Loucy (cell line): Measurements from ENCODE around the gene FLT4.

Experiments used
- H2AFZ ChIP-seq: fragments of 200-600 bp; sonication (generic); 2 replicates; pipeline ENCODE4 v1.6.0; 2016; ENCODE audit warnings: antibody characterized with exemption, mild to moderate bottlenecking, low read length, moderate library complexity
- H3F3A ChIP-seq: fragments of 200-600 bp; 2 replicates; pipeline ENCODE4 v1.6.0; 2016; ENCODE audit warnings: antibody characterized with exemption, low read depth, mild to moderate bottlenecking
- H3K27me3 ChIP-seq: fragments of 200-600 bp; sonication (generic); 2 replicates; pipeline ENCODE4 v1.6.1; 2014; ENCODE audit warnings: low read length, mild to moderate bottlenecking; ENCODE audit not compliant: insufficient read depth, poor library complexity, severe bottlenecking
- H3K36me3 ChIP-seq: fragments of 200-600 bp; sonication (generic); 2 replicates; pipeline ENCODE4 v1.6.1; 2016; ENCODE audit warnings: low read length; ENCODE audit not compliant: insufficient read depth
- H3K4me1 ChIP-seq: fragments of 200-600 bp; sonication (generic); 2 replicates; pipeline ENCODE4 v1.5.1; 2014; ENCODE audit warnings: low read length, mild to moderate bottlenecking; ENCODE audit not compliant: insufficient read depth, poor library complexity, severe bottlenecking
- H3K4me2 ChIP-seq: fragments of 200-600 bp; sonication (generic); 2 replicates; pipeline ENCODE4 v1.6.0; 2014; ENCODE audit warnings: antibody characterized with exemption, low read length, low read depth, mild to moderate bottlenecking; ENCODE audit not compliant: poor library complexity, severe bottlenecking
- H3K4me3 ChIP-seq: fragments of 200-600 bp; sonication (generic); 2 replicates; pipeline ENCODE4 v1.5.1; 2014; ENCODE audit warnings: low read length, mild to moderate bottlenecking, mixed read lengths; ENCODE audit not compliant: poor library complexity, severe bottlenecking
- H3K79me2 ChIP-seq: fragments of 200-600 bp; sonication (generic); 2 replicates; pipeline ENCODE4 v1.6.1; 2014; ENCODE audit warnings: low read length; ENCODE audit not compliant: insufficient read depth
- H3K9ac ChIP-seq: fragments of 200-600 bp; sonication (generic); 2 replicates; pipeline ENCODE4 v1.6.0; 2014; ENCODE audit warnings: mild to moderate bottlenecking, low read depth, low read length, moderate library complexity; ENCODE audit not compliant: poor library complexity, severe bottlenecking
- H3K9me2 ChIP-seq: fragments of 200-600 bp; sonication (generic); replicated peaks from 2 replicates; pipeline ENCODE4 v1.6.1; 2016; ENCODE audit warnings: low read depth, low read length, mixed read lengths
- H3K9me3 ChIP-seq: fragments of 200-600 bp; sonication (generic); 2 replicates; pipeline ENCODE4 v1.6.1; 2014; ENCODE audit warnings: mild to moderate bottlenecking, antibody characterized with exemption, low read length, low read depth; ENCODE audit not compliant: insufficient read depth
- H4K20me1 ChIP-seq: fragments of 200-600 bp; sonication (generic); 2 replicates; pipeline ENCODE4 v1.6.0; 2014; ENCODE audit warnings: antibody characterized with exemption, low read length, mild to moderate bottlenecking; ENCODE audit not compliant: insufficient read depth, poor library complexity, severe bottlenecking
- EZH2phosphoT487 ChIP-seq: fragments of 200-600 bp; IDR thresholded peaks from 2 replicates; pipeline ENCODE4 v1.6.1; 2018; ENCODE audit warnings: antibody characterized with exemption, mild to moderate bottlenecking, moderate library complexity, borderline replicate concordance
- TF ChIP-seq, protein P1 (sequence below): fragments of 200-600 bp; sonication (generic); conservative IDR thresholded peaks from 2 replicates; pipeline ENCODE4 v1.5.1; 2014; ENCODE audit warnings: mild to moderate bottlenecking, antibody characterized with exemption, low read length

FLT4 gene

DNA sequence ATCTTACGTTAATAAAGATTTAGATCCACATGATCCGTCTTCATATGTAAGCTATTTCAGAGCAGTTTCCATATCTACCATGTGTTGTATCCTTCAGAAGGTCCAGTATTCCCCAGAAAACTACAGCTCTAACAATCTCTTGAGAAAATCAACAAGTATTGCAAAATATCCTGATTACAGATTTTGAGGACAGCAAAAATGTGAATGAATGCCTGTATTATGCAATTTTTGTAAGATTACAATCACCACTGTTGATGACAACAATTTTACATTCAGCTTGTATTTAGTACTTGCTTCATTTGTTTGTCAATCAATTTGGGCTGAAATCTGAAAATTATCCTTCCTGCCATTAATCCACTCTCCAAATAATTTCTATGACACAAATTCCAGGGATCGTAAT lies 43.0 kb upstream of the FLT4 start:
- TF ChIP-seq EZH2phosphoT487 = no peak
- TF ChIP-seq, protein P1, sequence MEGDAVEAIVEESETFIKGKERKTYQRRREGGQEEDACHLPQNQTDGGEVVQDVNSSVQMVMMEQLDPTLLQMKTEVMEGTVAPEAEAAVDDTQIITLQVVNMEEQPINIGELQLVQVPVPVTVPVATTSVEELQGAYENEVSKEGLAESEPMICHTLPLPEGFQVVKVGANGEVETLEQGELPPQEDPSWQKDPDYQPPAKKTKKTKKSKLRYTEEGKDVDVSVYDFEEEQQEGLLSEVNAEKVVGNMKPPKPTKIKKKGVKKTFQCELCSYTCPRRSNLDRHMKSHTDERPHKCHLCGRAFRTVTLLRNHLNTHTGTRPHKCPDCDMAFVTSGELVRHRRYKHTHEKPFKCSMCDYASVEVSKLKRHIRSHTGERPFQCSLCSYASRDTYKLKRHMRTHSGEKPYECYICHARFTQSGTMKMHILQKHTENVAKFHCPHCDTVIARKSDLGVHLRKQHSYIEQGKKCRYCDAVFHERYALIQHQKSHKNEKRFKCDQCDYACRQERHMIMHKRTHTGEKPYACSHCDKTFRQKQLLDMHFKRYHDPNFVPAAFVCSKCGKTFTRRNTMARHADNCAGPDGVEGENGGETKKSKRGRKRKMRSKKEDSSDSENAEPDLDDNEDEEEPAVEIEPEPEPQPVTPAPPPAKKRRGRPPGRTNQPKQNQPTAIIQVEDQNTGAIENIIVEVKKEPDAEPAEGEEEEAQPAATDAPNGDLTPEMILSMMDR = no peak
- no peaks in the 10 kb centered on the region for H3K36me3 ChIP-seq
- no peak overlapping the region for H2AFZ ChIP-seq

DNA sequence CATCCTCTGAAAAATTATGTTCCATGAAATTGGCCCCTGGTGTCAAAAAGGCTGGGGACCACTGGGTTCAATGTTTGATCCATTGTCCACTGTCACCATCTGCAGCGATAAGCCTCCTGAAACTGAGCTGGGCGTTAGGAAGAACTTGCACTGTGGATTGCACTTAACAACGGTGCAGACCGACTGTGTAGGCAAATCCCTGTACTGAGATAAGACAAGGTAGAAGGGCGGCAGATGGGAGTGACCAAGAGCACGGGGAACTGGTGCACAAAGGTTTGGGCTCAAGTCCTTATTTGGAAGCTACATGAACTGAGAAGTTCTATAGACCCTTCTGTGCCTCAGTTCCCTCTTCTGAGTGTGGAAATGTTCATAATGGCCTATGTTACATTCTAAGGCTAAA lies 41.6 kb upstream of the FLT4 start:
- Histone ChIP-seq H3K4me1 (peaks cover 26% of the 10 kb centered on the region), H2AFZ (no peak overlapping the region), H3K9me2 (no peaks in the 10 kb centered on the region), H3F3A (no peaks in the 10 kb centered on the region; the same call in 1 of the 2 replicates), H3K36me3 (no peaks in the 10 kb centered on the region), H3K79me2 (no peaks in the 10 kb centered on the region), H3K4me2 (no peak overlapping the region), H3K4me3 (no peak overlapping the region), H3K27me3 (no peaks in the 10 kb centered on the region), H3K9ac (no peak overlapping the region), H4K20me1 (no peaks in the 10 kb centered on the region), H3K9me3 (no peaks in the 10 kb centered on the region)
- TF ChIP-seq, protein P1 = no peak

More for the DNA sequence above, 43.0 kb upstream of the FLT4 start:
- no peaks in the 10 kb centered on the region for H3K9me2 ChIP-seq
- no peaks in the 10 kb centered on the region for H4K20me1 ChIP-seq
- H3K9ac ChIP-seq = no peak overlapping the region
- H3K27me3 ChIP-seq = no peaks in the 10 kb centered on the region
- no peaks in the 10 kb centered on the region for H3K79me2 ChIP-seq
- peaks cover 26% of the 10 kb centered on the region for H3K4me1 ChIP-seq
- no peaks in the 10 kb centered on the region; the same call in 1 of the 2 replicates for H3F3A ChIP-seq
- H3K4me2 ChIP-seq = no peak overlapping the region
- H3K9me3 ChIP-seq = no peaks in the 10 kb centered on the region
- no peak overlapping the region for H3K4me3 ChIP-seq

DNA sequence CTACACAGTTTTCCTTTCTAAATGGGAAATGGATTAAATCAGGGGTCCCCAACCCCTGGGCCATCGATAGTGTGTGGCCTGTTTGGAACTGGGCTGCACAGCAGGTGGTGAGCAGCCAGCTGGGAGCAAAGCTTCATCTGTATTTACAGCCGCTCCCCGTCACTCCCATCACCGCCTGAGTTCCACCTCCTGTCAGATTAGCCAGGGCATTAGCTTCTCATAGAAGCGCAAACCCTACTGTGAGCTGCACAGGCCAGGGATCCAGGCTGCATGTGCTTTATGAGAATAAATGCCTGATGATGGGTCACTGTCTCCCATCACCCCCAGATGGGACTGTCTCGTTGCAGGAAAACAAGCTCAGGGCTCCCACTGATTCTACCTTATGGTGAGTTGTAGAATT lies 41.2 kb upstream of the FLT4 start:
- TF ChIP-seq EZH2phosphoT487 = no peak
- TF ChIP-seq, protein P1 = no peak
- H3K9me3 ChIP-seq = no peaks in the 10 kb centered on the region
- no peak overlapping the region for H2AFZ ChIP-seq
- no peaks in the 10 kb centered on the region for H3K27me3 ChIP-seq
- H3K36me3 ChIP-seq = no peaks in the 10 kb centered on the region
- peak overlapping the region; percentile 78 for H3K9ac ChIP-seq
- H3K4me1 ChIP-seq = peaks cover 26% of the 10 kb centered on the region
- H3K4me3 ChIP-seq = no peak overlapping the region
- no peaks in the 10 kb centered on the region for H3K79me2 ChIP-seq
- H3K4me2 ChIP-seq = no peak overlapping the region
- no peaks in the 10 kb centered on the region for H4K20me1 ChIP-seq
- H3F3A ChIP-seq = no peaks in the 10 kb centered on the region; the same call in 1 of the 2 replicates
- H3K9me2 ChIP-seq = no peaks in the 10 kb centered on the region
